NCI-H446 treated with DMSO at 0.1 percent for 48 hours (cell line): ENCODE measurements around the gene NSMF.

Experiments
- DNase-seq: peaks from one replicate; lab custom pipeline; 2025; lab: John Stamatoyannopoulos, UW

NSMF gene, protein sequence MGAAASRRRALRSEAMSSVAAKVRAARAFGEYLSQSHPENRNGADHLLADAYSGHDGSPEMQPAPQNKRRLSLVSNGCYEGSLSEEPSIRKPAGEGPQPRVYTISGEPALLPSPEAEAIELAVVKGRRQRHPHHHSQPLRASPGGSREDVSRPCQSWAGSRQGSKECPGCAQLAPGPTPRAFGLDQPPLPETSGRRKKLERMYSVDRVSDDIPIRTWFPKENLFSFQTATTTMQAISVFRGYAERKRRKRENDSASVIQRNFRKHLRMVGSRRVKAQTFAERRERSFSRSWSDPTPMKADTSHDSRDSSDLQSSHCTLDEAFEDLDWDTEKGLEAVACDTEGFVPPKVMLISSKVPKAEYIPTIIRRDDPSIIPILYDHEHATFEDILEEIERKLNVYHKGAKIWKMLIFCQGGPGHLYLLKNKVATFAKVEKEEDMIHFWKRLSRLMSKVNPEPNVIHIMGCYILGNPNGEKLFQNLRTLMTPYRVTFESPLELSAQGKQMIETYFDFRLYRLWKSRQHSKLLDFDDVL

DNA sequence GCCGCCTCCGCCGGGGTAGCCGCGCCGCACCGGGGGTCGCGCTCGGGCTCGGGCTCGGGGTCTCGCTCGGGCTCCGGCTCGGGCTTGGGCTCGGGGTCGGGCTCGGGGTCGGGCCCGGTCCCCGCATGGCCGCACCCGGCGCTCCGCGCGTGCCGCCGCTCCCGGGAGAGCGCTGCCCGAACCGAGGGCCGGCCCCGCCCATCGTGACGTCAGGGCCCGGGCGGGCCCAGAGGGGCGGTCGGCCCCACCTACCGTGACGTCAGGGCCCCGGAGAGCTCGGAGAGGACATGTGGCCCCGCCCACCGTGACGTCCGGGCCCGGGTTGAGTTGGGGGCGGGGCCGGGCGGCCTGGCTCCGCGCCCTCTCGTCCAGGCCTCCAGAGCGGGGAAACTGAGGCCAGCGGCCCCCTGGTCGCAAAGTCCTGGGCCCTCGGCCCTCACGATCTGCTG lies at the start of gene NSMF:
NSMF (minus strand) TSS at position 183 of the 449 bp plus-strand sequence. CDS start 232 bp downstream, outside the sequence.
- peak; percentile 22 for DNase-seq

DNA sequence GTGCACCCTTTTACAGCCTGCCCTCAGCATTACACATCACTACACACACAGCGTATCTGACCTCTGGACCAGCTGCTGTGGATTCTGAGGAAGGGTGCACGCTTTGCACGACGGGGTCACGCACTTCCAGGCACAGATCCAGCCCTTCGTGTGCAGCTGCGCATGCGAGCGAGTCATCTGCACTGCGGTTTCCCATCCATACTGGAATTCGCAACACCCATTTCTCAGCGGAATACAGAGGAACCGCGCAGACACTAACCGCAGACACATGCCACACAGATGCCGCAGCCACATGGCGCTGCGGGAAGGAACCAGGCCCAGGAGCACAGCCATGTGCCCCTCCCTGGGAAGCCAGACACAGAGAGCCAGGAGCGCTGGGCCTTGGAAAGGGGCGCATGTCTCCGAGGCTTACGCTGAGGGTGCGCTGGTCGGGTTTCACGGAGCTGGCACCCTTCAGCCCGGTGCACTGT lies 47.6 kb upstream of the NSMF start:
- DNase-seq = no peak

DNA sequence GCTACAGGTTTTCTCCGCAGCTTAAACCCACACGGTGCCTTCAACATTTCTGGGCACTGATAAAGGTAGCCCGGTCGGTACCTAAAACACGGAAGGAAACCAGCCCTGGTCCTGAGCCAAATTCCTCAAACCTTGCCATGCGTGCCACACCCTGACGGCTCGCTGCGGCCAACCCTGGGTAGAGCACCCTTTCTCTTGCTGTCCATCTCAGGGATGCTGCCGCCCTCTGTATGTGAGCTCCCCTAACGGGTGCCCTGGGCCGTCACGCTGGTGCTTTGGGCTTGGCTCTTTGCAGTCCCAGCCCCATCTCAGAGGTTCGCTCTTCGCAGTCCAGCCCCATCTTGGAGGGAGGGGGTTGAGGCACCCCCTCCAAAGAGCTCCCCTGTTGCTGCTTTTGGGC lies 47.1 kb upstream of the NSMF start:
- no peak for DNase-seq

DNA sequence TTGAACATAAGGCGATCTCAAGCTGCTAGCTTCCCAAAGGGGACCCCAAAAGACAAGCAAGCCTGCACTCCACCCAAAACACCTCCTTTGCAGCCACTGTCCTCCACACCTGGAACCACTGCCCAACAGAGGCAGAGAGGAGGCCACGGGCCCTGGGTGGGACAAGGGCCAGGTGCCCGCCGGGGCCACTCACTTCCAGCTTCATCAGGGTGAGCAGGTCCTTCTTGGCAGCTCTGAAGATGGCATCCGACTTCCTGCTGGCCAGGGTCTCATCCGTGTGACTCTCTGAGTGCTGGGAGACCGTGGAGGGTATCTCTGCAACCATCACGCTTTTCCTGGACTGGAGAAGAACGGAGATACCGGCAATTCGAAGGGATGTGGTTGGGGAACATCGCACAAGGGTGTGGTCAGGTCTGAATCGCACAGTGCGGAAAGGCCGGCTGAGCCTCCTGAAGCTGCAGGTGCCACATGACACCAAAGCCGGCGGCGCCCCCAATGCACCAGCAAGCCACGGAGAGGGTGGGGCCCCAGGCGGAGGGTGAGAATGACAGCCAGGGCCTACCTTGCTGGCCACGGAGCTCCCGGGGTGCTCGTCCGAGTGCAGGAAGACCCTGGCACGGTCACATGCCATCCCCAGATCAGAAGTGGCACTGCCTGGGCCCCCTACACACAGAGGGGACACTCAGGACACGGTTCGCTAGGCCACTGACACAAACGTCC lies 46.4 kb upstream of the NSMF start:
- no peak for DNase-seq

GRCh38 chr9:137504432-137504777 lies 45.3 kb upstream of the NSMF start:
- DNase-seq = no peak

DNA sequence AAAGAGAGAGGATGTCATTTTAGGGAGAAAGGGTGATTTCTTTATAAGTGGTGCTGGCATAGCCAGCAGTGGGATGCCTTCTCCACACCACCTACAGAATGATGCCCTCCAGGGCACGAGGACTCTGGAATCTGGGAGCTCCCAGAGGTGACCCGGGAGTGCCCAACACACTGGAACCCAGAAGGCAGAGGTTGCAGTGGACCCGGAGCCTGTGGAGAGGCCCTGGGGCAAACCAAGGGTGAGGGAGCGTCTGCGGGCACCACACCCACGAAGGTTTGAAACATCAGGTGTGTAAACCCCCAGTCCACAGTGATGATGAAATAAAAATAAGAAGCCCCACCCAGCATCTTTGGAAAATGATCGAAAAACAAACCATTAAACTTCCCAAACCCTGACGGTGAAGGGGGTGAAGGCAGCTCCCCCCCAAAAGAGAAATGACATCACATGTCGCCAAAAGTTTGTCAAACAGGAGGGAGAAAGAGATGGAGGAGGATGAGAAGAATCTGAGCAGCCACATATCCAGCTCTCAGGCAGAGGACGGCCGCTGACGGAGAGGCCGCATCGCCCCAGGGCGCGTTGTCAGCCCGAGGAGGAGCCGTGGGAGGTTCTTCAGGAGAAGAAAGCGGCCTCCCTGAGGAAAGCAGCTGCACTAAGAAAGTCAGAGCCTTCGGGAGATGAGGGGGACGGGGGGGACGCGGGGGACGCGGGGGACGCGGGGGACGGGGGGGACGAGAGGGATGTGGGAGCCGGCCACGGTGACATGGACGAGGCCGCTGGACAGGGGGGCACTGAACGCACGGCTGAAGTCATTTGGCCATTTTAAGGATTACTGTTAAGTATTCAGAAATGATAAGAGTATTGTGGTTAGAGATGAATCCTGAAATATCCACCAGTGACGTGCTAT lies 43.1 kb upstream of the NSMF start:
- no peak for DNase-seq

DNA sequence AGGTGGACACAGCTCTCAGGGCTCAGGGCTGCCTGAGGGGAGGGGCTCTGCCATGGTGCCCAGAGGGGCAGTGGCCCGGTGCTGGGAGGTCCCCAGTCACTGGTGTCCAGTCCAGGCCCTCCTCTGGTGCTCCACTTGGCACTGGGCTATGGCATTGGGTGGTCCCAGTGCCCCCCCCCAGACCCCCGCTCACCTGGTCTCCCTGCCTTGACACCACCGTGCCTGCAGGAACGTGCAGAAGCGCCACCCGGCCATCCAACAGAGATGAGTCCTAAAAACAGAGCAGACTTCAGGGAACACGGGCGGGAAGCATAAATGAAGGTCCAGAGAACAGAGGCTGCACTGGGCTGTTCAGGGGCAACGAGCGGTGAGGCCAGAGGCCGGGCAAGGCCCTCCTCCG lies 42.3 kb upstream of the NSMF start:
- no peak for DNase-seq

GRCh38 chr9:137500666-137501397 lies 41.7 kb upstream of the NSMF start:
- no peak for DNase-seq

GRCh38 chr9:137499858-137500661 lies 40.9 kb upstream of the NSMF start:
- no peak for DNase-seq

- no peak for DNase-seq
Measured at GRCh38 chr9:137499416-137499815, 40.3 kb upstream of the NSMF start.

DNA sequence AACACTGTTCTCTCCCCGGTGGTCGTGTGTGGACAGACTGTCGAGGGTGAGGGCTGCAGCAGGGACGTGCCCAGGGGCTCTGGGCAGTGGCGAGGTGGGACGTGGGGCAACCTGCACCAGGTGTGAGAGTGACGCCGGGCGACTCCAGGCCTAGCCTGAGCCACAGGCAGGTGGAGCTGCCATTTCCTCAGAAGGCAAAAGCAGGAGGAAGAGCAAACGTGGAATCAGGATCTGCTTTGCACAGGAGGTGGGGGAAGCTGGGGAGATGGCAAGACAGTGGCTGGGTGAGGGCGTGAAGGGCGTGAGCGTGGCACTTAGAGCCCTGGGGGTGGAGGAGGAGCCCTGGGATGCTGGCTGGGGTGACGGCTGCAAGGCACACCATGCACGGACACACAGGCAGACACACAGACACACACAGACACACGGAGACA lies 39.6 kb upstream of the NSMF start:
- no peak for DNase-seq

GRCh38 chr9:137497921-137498719 lies 39.0 kb upstream of the NSMF start:
- no peak for DNase-seq

- no peak for DNase-seq
Measured at GRCh38 chr9:137496601-137497375, 37.7 kb upstream of the NSMF start.

DNA sequence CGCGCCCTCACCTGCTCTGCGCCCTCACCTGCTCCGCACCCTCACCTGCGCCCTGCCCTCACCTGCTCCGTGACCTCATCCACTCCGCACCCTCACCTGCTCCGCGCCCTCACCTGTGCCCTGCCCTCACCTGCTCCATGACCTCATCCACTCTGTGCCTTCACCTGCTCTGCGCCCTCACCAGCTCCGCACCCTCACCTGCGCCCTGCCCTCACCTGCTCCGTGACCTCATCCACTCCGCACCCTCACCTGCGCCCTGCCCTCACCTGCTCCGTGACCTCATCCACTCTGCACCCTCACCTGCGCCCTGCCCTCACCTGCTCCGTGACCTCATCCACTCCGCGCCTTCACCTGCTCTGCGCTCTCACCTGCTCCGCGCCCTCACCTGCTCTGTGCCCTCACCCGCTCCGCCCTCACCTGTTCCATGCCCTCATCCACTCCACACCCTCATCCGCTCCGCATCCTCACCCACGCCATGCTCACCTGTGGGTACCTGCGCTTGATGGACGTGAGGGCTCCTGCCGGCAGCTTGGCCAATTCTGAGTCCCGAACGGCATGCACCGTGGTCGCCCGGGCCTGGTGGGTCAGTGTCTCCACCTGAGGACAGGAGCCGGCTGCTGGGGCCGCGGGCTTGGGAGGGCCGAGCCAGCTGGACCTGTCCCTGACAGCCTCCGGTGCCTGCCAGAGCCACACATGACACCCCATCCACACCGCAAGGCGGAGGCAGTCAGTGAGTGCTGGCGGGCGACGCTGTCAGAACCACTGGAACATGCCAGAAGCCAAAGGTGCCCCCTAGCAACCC lies 35.6 kb upstream of the NSMF start:
- no peak for DNase-seq

DNA sequence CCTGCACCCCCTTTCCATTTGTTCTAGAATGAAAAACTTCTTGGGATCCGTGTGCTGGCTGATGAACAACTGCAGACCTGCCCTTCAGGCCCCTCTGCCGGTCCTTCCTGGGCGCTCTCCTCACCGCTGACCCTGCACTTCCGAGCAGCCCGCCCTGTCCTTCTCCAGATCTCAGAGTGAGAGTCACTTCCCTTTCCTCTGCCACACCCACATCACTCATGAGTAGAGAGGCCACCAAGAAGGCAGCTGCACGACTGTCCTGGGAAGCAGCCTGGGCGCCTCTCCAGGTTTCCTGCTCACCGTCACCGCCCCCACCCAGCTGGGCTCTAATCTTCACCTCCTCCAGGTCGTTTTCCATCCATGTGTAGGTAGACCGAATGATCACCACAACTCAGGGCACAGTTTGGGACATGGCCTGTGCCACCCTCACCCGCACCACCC lies 35.0 kb upstream of the NSMF start:
- DNase-seq = no peak

DNA sequence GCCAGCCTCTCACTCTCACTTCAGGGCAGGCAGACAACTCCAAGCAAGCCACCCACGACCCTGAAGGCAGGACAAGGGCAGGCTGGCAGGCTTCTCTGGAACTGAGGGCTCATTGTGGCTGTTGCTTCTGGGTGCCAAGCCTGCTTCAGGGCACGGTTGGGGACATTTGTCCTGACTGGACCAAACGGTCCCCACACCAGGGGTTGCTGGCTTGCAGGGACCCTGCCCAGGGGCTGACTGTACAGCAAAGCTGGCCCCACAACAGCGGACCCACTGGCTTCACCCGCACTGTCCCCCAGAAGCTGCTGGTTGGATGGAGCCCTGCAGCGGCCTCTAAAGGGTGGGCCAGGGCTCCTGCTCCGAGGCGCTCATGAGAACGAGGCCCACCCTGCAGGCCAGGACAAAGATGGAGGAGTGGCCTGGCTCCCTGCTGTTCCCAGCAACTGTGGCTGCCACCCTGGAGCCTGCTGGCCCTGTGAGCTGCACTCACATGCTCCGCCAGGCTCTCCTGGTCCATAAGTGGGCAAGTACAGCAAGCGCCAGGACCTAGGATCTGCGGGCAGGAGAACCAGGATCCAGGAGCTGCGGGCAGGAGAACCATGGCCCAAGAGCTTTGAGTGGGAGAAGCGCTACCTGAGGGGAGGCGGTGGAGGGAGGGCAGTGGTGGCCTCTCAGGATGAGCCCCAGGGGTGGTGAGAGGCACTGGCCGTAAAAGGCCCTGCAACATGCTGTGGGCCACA lies 34.4 kb upstream of the NSMF start:
- no peak for DNase-seq
